ENCODE data around the gene CA7. TPM values are rescaled to one million over a fixed set of nuclear protein-coding genes. Genes with fewer than 3 reads are reported as not detected.

Gene CA7
- total RNA-seq, 4 donors from 2014 or later, result 0.19 TPM; not detected in 3

- intact Hi-C loops (cut with DNase I; ENCODE audit: low total_unique reads) (no loop called here), in situ Hi-C loops (cut with MboI; ENCODE audit: low sequenced_read_pairs in 4 of 4) (loop anchor here in 1 of 4 donors (25.0 kb wide), 2 partner anchors 244 to 444 kb away; partner anchors contain the start of gene CMTM3)
- no peaks in the 10 kb centered on the region for H3K27me3 ChIP-seq
- TF ChIP-seq CTCF (IDR thresholded peaks at IDR 0.05 in 4 of 5, conservative IDR thresholded peaks at IDR 0.05 in 1 of 5) (no peak), POLR2A (IDR thresholded peaks at IDR 0.05) (no peak)
- DNase-seq (no peak), ATAC-seq (no peak)
- H3K27ac ChIP-seq, result no peak overlapping the region
- H3K9me3 ChIP-seq, result no peaks in the 10 kb centered on the region
- no peaks in the 10 kb centered on the region for H3K36me3 ChIP-seq
- H3K4me1 ChIP-seq, result no peaks in the 10 kb centered on the region
- no peak overlapping the region for H3K4me3 ChIP-seq
Measured at GRCh38 chr16:66856801-66857200, 12.6 kb downstream of the CA7 start.

- Histone ChIP-seq H3K27ac (no peak overlapping the region), H3K4me1 (no peaks in the 10 kb centered on the region), H3K9me3 (no peaks in the 10 kb centered on the region), H3K4me3 (no peak overlapping the region), H3K36me3 (no peaks in the 10 kb centered on the region), H3K27me3 (no peaks in the 10 kb centered on the region)
- intact Hi-C loops (cut with DNase I; ENCODE audit: low total_unique reads) (no loop called here), in situ Hi-C loops (cut with MboI; ENCODE audit: low sequenced_read_pairs in 4 of 4) (loop anchor here in 1 of 4 donors (25.0 kb wide), 2 partner anchors 245 to 445 kb away; partner anchors contain the start of gene CMTM3)
- DNase-seq (no peak), ATAC-seq (no peak)
- TF ChIP-seq POLR2A (IDR thresholded peaks at IDR 0.05) (no peak), CTCF (IDR thresholded peaks at IDR 0.05 in 4 of 5, conservative IDR thresholded peaks at IDR 0.05 in 1 of 5) (no peak)
Measured at GRCh38 chr16:66857437-66857836, 13.2 kb downstream of the CA7 start.

- intact Hi-C loops (cut with DNase I; ENCODE audit: low total_unique reads), result no loop called here
- Histone ChIP-seq H3K4me1 (no peaks in the 10 kb centered on the region), H3K9me3 (no peaks in the 10 kb centered on the region), H3K27me3 (no peaks in the 10 kb centered on the region), H3K4me3 (no peak overlapping the region), H3K27ac (no peak overlapping the region), H3K36me3 (no peaks in the 10 kb centered on the region)
- in situ Hi-C loops (cut with MboI; ENCODE audit: low sequenced_read_pairs in 4 of 4), result loop anchor here in 1 of 4 donors (25.0 kb wide), 2 partner anchors 247 to 447 kb away; partner anchors contain the start of gene CMTM3
- DNase-seq, result peak; percentile 63 to 82
- ATAC-seq, result peak; percentile 95 to 97
- no peak for TF ChIP-seq POLR2A (IDR thresholded peaks at IDR 0.05)
- TF ChIP-seq CTCF (IDR thresholded peaks at IDR 0.05 in 4 of 5, conservative IDR thresholded peaks at IDR 0.05 in 1 of 5), result no peak
Measured at GRCh38 chr16:66858740-66859396, 14.7 kb downstream of the CA7 start.

GRCh38 chr16:66859397-66860068, 15.3 kb downstream of the CA7 start:
- no peak for ATAC-seq
- Histone ChIP-seq H3K27me3 (no peaks in the 10 kb centered on the region), H3K9me3 (no peaks in the 10 kb centered on the region), H3K4me1 (no peaks in the 10 kb centered on the region), H3K36me3 (no peaks in the 10 kb centered on the region), H3K27ac (no peak overlapping the region), H3K4me3 (no peak overlapping the region)
- in situ Hi-C loops (cut with MboI; ENCODE audit: low sequenced_read_pairs in 4 of 4), result loop anchor here (10.0 to 25.0 kb wide), 4 partner anchors 247 to 455 kb away; partner anchors contain the start of gene CMTM3 (in 1 of the 4)
- TF ChIP-seq POLR2A (IDR thresholded peaks at IDR 0.05) (no peak), CTCF (IDR thresholded peaks at IDR 0.05 in 4 of 5, conservative IDR thresholded peaks at IDR 0.05 in 1 of 5) (no peak)
- intact Hi-C loops (cut with DNase I; ENCODE audit: low total_unique reads), result no loop called here
- no peak for DNase-seq

All from gastrocnemius medialis (tissue), 4 donors.